Prostate gland (tissue), 2 donors: Measurements from ENCODE around the gene NR6A1.

ENCODE experiments used
- POLR2A ChIP-seq: fragments of 450-650 bp; IDR thresholded peaks from one replicate; pipeline ENCODE4 v1.6.1; 2016; ENCODE audit warnings: antibody characterized with exemption, mild to moderate bottlenecking
- POLR2AphosphoS5 ChIP-seq: sonication (generic); formaldehyde crosslinking; IDR thresholded peaks from one replicate; pipeline ENCODE4 v1.6.1; 2017; ENCODE audit warnings: antibody characterized with exemption
- TF ChIP-seq, protein P1 (sequence below), 4 experiments: fragments of 200-600 bp in 2 of 4; fragments of 450-650 bp in 2 of 4; sonication (generic) in 2 of 4; IDR thresholded peaks; 1 replicate in 3 of 4; 2 replicates in 1 of 4; pipeline ENCODE4 v1.5.1; 2016 to 2019; ENCODE audit warnings: antibody characterized with exemption in 4 of 4, mild to moderate bottlenecking in 2 of 4, moderate library complexity in 2 of 4

GRCh38 chr9:124739360-124739759 is 31.8 kb downstream of the NR6A1 start:
- no peak for TF ChIP-seq POLR2A
- TF ChIP-seq, protein P1, sequence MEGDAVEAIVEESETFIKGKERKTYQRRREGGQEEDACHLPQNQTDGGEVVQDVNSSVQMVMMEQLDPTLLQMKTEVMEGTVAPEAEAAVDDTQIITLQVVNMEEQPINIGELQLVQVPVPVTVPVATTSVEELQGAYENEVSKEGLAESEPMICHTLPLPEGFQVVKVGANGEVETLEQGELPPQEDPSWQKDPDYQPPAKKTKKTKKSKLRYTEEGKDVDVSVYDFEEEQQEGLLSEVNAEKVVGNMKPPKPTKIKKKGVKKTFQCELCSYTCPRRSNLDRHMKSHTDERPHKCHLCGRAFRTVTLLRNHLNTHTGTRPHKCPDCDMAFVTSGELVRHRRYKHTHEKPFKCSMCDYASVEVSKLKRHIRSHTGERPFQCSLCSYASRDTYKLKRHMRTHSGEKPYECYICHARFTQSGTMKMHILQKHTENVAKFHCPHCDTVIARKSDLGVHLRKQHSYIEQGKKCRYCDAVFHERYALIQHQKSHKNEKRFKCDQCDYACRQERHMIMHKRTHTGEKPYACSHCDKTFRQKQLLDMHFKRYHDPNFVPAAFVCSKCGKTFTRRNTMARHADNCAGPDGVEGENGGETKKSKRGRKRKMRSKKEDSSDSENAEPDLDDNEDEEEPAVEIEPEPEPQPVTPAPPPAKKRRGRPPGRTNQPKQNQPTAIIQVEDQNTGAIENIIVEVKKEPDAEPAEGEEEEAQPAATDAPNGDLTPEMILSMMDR (IDR thresholded peaks at IDR 0.05): no peak
- no peak for TF ChIP-seq POLR2AphosphoS5
